ENCODE measurements around the gene CRHR1. TPM values are rescaled to one million over a fixed set of nuclear protein-coding genes. Genes with fewer than 3 reads are reported as not detected.

Gene CRHR1
- total RNA-seq, 1 experiment from 2014 or later = 0.48 TPM

GRCh38 chr17:45867171-45867570 is 83.1 kb downstream of the CRHR1 start:
- in situ Hi-C loops (cut with HindIII; ENCODE audit: low pct_unique_long_range_greater_than_20kb, low sequenced_read_pairs) = loop anchor here (25.0 kb wide), 1 partner anchor 230 kb away; no protein-coding TSS in a partner anchor
- peak; percentile 83 for DNase-seq (ENCODE audit: low read depth, low spot score)

- in situ Hi-C loops (cut with HindIII; ENCODE audit: low pct_unique_long_range_greater_than_20kb, low sequenced_read_pairs) = loop anchor here (25.0 kb wide), 1 partner anchor 230 kb away; no protein-coding TSS in a partner anchor
- DNase-seq (ENCODE audit: low read depth, low spot score) = no peak
These were observed 83.6 kb downstream of the CRHR1 start for GRCh38 chr17:45867702-45868101.

GRCh38 chr17:45868276-45868675 is 84.2 kb downstream of the CRHR1 start:
- in situ Hi-C loops (cut with HindIII; ENCODE audit: low pct_unique_long_range_greater_than_20kb, low sequenced_read_pairs) = loop anchor here (25.0 kb wide), 1 partner anchor 231 kb away; no protein-coding TSS in a partner anchor
- no peak for DNase-seq (ENCODE audit: low read depth, low spot score)

GRCh38 chr17:45869676-45870341 is 85.7 kb downstream of the CRHR1 start:
- in situ Hi-C loops (cut with HindIII; ENCODE audit: low pct_unique_long_range_greater_than_20kb, low sequenced_read_pairs) = loop anchor here (25.0 kb wide), 1 partner anchor 233 kb away; no protein-coding TSS in a partner anchor

GRCh38 chr17:45870342-45870974 is 86.3 kb downstream of the CRHR1 start:
- no peak for DNase-seq (ENCODE audit: low read depth, low spot score)
- in situ Hi-C loops (cut with HindIII; ENCODE audit: low pct_unique_long_range_greater_than_20kb, low sequenced_read_pairs) = loop anchor here (25.0 kb wide), 1 partner anchor 233 kb away; no protein-coding TSS in a partner anchor

More at GRCh38 chr17:45869676-45870341, 85.7 kb downstream of the CRHR1 start:
- DNase-seq (ENCODE audit: low read depth, low spot score) = no peak

- no peak for DNase-seq (ENCODE audit: low read depth, low spot score)
- in situ Hi-C loops (cut with HindIII; ENCODE audit: low pct_unique_long_range_greater_than_20kb, low sequenced_read_pairs) = loop anchor here (25.0 kb wide), 1 partner anchor 234 kb away; no protein-coding TSS in a partner anchor
These were observed 87.6 kb downstream of the CRHR1 start for GRCh38 chr17:45871718-45872117.

- in situ Hi-C loops (cut with HindIII; ENCODE audit: low pct_unique_long_range_greater_than_20kb, low sequenced_read_pairs) = loop anchor here (25.0 kb wide), 1 partner anchor 236 kb away; no protein-coding TSS in a partner anchor
- DNase-seq (ENCODE audit: low read depth, low spot score) = peak; percentile 52
These were observed 89.6 kb downstream of the CRHR1 start for GRCh38 chr17:45873728-45874127.

GRCh38 chr17:45874151-45874550 is 90.0 kb downstream of the CRHR1 start:
- in situ Hi-C loops (cut with HindIII; ENCODE audit: low pct_unique_long_range_greater_than_20kb, low sequenced_read_pairs) = loop anchor here (25.0 kb wide), 1 partner anchor 237 kb away; no protein-coding TSS in a partner anchor
- DNase-seq (ENCODE audit: low read depth, low spot score) = no peak

GRCh38 chr17:45876539-45876938 is 92.4 kb downstream of the CRHR1 start:
- in situ Hi-C loops (cut with HindIII; ENCODE audit: low pct_unique_long_range_greater_than_20kb, low sequenced_read_pairs) = no loop called here
- no peak for DNase-seq (ENCODE audit: low read depth, low spot score)

GRCh38 chr17:45877467-45877866 is 93.3 kb downstream of the CRHR1 start:
- in situ Hi-C loops (cut with HindIII; ENCODE audit: low pct_unique_long_range_greater_than_20kb, low sequenced_read_pairs) = no loop called here
- DNase-seq (ENCODE audit: low read depth, low spot score) = no peak

- in situ Hi-C loops (cut with HindIII; ENCODE audit: low pct_unique_long_range_greater_than_20kb, low sequenced_read_pairs) = no loop called here
- no peak for DNase-seq (ENCODE audit: low read depth, low spot score)
These were observed 98.9 kb downstream of the CRHR1 start for GRCh38 chr17:45883063-45883462.

Other genes starting within 250 kb of the CRHR1 start
- not detected in 2 replicates for gene SPPL2C, start 60.6 kb downstream of the CRHR1 start, total RNA-seq (2014; rRNA removed; shearing (Covaris generic))
- 1.9 and 3.7 TPM in 2 replicates for gene MAPT, start 110.2 kb downstream of the CRHR1 start, total RNA-seq (2014; rRNA removed; shearing (Covaris generic))
- gene STH, start 214.9 kb downstream of the CRHR1 start, total RNA-seq (2014; rRNA removed; shearing (Covaris generic)) = not detected in 2 replicates